Prostate gland (tissue), 2 donors: ENCODE data around the gene ABCA2.

Experiments
- POLR2A ChIP-seq: fragments of 450-650 bp; IDR thresholded peaks from one replicate; pipeline ENCODE4 v1.6.1; 2016; ENCODE audit warnings: antibody characterized with exemption, mild to moderate bottlenecking
- TF ChIP-seq, protein P1 (sequence below), 4 experiments: fragments of 200-600 bp in 2 of 4; fragments of 450-650 bp in 2 of 4; sonication (generic) in 2 of 4; IDR thresholded peaks; 1 replicate in 3 of 4; 2 replicates in 1 of 4; pipeline ENCODE4 v1.5.1; 2016 to 2019; ENCODE audit warnings: antibody characterized with exemption in 4 of 4, mild to moderate bottlenecking in 2 of 4, moderate library complexity in 2 of 4

- TF ChIP-seq, protein P1, sequence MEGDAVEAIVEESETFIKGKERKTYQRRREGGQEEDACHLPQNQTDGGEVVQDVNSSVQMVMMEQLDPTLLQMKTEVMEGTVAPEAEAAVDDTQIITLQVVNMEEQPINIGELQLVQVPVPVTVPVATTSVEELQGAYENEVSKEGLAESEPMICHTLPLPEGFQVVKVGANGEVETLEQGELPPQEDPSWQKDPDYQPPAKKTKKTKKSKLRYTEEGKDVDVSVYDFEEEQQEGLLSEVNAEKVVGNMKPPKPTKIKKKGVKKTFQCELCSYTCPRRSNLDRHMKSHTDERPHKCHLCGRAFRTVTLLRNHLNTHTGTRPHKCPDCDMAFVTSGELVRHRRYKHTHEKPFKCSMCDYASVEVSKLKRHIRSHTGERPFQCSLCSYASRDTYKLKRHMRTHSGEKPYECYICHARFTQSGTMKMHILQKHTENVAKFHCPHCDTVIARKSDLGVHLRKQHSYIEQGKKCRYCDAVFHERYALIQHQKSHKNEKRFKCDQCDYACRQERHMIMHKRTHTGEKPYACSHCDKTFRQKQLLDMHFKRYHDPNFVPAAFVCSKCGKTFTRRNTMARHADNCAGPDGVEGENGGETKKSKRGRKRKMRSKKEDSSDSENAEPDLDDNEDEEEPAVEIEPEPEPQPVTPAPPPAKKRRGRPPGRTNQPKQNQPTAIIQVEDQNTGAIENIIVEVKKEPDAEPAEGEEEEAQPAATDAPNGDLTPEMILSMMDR (IDR thresholded peaks at IDR 0.05) = no peak
- no peak for TF ChIP-seq POLR2A
These were observed 11.0 kb downstream of the ABCA2 start for GRCh38 chr9:137017071-137017470.
